Central memory CD8-positive, alpha-beta T cell (primary cell): ENCODE data around the gene MCAT.
"Not testable (repeated sequence)": the region's sequence is repeated elsewhere in the genome, so short reads cannot be mapped to it uniquely, and the experiment has no call there.

Source experiments
- ATAC-seq: fragments of 150-1000 bp; cut with Tn5 transposase; replicated peaks from 2 replicates; pipeline ENCODE4 v1.10.0; 2022; ENCODE audit warnings: mild to moderate bottlenecking, moderate FRiP score, moderate number of reproducible peaks; ENCODE audit not compliant: poor library complexity, severe bottlenecking; ENCODE audit errors: extremely low read depth
- DNase-seq, 2 donors: peaks; one replicate each; pipeline ENCODE4 v3.0.0; 2021; ENCODE audit warnings: low spot score in 2 of 2
- H3K27ac Mint-ChIP-seq: one replicate; pipeline ENCODE4 v1.8.0; 2022; ENCODE audit warnings: low read depth, mild to moderate bottlenecking, moderate library complexity, mixed read lengths
- H3K27me3 Mint-ChIP-seq: one replicate; pipeline ENCODE4 v1.8.0; 2022; ENCODE audit warnings: mixed read lengths
- H3K36me3 Mint-ChIP-seq: one replicate; pipeline ENCODE4 v1.8.0; 2022; ENCODE audit warnings: mild to moderate bottlenecking, moderate library complexity, mixed read lengths; ENCODE audit not compliant: insufficient read depth
- H3K4me1 Mint-ChIP-seq: one replicate; pipeline ENCODE4 v1.8.0; 2022; ENCODE audit warnings: mixed read lengths
- H3K4me3 Mint-ChIP-seq: one replicate; pipeline ENCODE4 v1.8.0; 2022; ENCODE audit warnings: mild to moderate bottlenecking, moderate library complexity, mixed read lengths
- H3K9me3 Mint-ChIP-seq: one replicate; pipeline ENCODE4 v1.8.0; 2022; ENCODE audit warnings: mixed read lengths

MCAT gene

DNA sequence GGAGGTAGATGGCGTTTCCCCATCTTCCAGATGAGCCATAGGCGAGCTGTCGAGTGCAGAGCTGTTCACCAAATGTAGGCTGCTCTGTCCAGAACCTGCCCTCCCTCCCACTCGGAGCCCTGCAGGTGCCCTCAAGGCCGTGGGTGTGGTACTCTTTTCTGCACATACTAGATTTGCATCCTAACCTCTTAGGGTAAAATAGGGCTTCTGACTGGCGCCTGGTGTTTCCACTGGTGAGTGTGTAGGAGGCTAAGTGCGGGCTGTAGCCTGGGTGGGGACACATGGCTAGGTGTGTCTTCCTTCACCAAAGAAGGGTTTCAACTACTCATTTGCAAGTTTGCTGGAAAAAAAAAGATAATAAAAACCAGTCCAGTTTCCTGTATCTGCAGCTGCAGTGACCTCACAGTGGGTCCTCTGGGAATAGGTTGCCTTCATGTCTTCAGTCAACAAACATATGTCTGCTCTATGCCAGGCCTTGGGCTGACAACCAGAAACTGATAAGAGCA is 24.2 kb downstream of the MCAT start:
- peaks cover 2% of the 10 kb centered on the region for H3K36me3 Mint-ChIP-seq
- H3K27me3 Mint-ChIP-seq = no peaks in the 10 kb centered on the region
- no peaks in the 10 kb centered on the region for H3K4me1 Mint-ChIP-seq
- no peak overlapping the region for H3K27ac Mint-ChIP-seq
- H3K4me3 Mint-ChIP-seq = no peak overlapping the region
- no peak for ATAC-seq
- no peak for DNase-seq
- H3K9me3 Mint-ChIP-seq = no peaks in the 10 kb centered on the region

DNA sequence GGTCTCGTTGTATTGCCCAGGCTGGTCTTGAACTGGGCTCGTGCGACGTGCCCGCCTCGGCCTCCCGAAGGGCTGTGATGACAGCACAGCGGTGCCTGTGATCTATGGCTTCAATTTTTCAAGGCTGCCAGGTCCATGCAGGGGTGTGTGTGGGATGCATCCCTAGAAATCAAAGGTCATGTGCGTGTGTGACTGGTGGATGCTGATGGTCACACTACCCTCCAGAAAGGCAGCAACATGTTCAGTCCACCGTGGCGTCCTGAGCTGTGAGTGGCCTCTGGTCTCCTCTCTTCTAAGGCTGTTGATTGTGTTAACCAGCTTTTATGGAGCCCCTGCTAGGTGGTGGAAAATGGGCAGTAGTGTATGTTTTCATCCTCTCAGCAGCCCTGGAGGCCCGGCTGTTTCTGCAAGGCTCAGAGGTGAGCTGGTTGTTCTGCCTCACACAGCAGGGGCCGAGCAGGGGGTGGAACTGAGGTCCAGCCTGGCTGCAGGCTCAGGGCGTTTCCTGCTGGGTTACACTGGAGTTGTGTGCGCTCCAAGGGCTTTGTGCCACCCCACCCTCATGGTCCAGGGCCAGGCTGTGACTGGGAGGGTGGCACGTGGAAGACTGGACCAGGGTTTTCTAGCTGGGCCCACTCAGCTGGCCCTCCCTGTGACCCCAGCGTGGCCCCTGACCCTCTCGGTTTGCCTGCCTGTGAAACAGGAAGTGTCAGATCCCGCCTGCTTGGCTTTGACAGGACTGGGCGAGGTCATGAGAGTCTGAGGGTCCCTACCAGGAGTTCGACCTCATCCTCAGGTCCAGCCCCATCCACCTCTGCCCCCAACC is 25.0 kb downstream of the MCAT start:
- no peaks in the 10 kb centered on the region for H3K4me1 Mint-ChIP-seq
- no peaks in the 10 kb centered on the region for H3K27me3 Mint-ChIP-seq
- no peak overlapping the region for H3K4me3 Mint-ChIP-seq
- no peak overlapping the region for H3K27ac Mint-ChIP-seq
- peaks cover 2% of the 10 kb centered on the region for H3K36me3 Mint-ChIP-seq
- H3K9me3 Mint-ChIP-seq = no peaks in the 10 kb centered on the region
- DNase-seq (no peak), ATAC-seq (no peak)

DNA sequence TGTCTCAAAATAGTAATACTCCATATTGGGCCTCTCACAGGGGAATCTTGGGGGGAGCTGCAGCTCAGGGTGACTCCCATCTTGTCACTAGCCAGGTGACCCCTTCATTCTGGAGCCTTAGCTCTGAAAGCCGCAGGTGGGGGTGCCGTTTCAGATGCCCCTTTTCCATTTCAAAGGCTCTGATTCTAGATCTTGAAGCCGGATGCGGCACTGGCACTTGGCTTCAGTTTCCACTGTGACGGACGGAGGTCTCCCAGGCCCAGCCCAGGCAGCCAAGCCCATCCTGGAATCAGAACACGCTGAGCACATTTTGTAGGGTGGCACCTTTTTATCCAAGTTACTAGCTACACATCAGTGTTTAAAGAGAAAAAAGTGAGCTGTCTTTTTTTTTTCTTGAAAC is 26.3 kb downstream of the MCAT start:
- Mint-ChIP-seq H3K4me3 (no peak overlapping the region), H3K4me1 (no peaks in the 10 kb centered on the region), H3K27ac (no peak overlapping the region), H3K27me3 (no peaks in the 10 kb centered on the region), H3K36me3 (peaks cover 2% of the 10 kb centered on the region), H3K9me3 (no peaks in the 10 kb centered on the region)
- ATAC-seq = no peak
- no peak for DNase-seq

DNA sequence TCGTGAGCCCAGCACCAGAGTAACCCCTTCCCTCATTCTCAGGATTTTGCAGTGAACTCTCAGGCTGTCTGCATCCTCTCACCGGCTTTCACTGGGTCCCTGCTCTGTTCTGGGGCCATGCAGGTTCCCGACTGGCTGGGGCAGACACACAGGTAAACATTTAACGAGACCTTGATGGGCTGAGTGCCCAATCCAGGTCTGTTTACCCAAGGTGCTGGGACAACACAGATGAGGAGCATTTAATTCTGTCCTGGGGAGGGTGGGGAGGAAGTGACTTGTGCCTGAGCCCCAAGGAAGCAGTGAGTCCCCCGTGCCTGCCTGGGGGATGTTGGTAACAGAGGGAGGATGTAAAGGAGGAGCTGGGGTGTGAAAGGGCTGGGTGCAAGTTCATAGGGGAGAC is 28.2 kb downstream of the MCAT start:
- DNase-seq (no peak), ATAC-seq (no peak)
- no peaks in the 10 kb centered on the region for H3K9me3 Mint-ChIP-seq
- H3K4me3 Mint-ChIP-seq = no peak overlapping the region
- H3K36me3 Mint-ChIP-seq = no peaks in the 10 kb centered on the region
- H3K27me3 Mint-ChIP-seq = no peaks in the 10 kb centered on the region
- H3K4me1 Mint-ChIP-seq = peaks cover 4% of the 10 kb centered on the region
- H3K27ac Mint-ChIP-seq = no peak overlapping the region

DNA sequence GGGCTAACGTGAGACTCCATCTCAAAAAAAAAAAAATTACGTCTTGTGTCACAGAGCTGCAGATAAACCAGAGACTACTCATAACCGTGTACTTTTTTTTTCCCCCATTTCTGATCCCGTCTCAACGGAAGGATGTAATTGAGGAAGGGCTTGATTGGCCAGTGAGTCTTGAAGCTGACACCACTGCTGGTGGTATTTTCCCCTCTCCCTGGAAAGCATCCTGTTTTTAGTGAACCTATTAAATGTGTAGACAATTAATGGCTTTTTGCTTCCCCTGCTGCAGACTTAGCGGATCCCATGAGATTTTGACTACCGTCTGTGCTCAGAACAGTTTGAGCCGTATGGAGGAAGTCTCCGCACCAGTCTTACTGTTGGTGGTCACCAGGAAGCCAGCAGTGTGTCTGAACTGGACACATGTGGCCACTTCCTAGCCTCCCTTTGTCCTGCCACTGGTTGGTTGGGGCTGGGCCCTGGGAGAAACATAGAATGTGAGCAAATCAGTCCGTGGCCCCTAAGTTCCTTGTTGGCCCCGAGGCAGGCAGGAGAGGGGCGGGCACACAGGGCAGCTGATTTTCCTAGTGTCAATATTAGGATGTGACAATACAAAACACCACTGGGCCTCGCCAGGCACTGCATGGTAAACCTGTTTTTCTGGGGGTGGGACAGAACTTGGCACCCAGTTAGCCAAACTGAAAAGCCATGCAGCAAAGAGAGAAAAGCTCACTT is 29.5 kb downstream of the MCAT start:
- no peaks in the 10 kb centered on the region for H3K27me3 Mint-ChIP-seq
- H3K4me3 Mint-ChIP-seq = no peak overlapping the region
- H3K36me3 Mint-ChIP-seq = no peaks in the 10 kb centered on the region
- peaks cover 4% of the 10 kb centered on the region for H3K4me1 Mint-ChIP-seq
- H3K9me3 Mint-ChIP-seq = no peaks in the 10 kb centered on the region
- DNase-seq = no peak
- H3K27ac Mint-ChIP-seq = no peak overlapping the region
- ATAC-seq = no peak

DNA sequence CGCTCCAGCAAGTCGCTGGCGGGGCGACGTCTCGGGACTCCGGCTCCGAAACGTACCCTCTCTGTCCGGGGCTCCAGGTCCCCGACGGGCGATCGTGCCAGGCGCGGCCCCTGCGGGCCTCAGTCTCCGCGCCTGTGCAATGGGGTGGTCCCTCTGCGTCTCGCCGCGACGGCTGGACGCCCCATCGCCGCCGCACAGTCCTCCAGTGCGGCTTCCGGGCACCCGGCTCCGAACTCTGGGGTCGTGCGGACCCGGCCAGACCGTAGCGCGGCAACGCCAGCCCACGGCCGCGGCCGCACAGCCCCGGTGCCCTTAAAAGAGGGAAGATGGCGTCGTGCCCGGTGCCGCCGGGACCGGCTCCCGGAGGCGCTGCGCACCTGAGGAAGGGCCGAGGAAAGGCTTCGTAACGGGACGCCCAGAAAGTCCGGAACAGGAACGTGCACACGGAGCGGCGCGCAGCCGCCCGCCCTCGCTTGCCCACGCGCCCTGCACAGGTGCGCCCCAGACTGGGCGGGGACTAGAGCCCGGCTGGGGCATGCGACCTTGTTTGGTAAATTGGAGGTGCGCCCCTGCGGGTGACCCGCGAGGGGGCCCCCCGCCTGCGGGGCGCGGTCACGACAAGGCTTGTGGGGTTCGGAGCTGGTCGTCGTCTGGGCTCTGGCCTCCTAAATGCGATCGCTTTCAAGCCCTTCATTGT is 32.1 kb downstream of the MCAT start:
- Mint-ChIP-seq H3K27ac (no peak overlapping the region), H3K4me3 (peak overlapping the region; percentile 69), H3K4me1 (peaks cover 4% of the 10 kb centered on the region), H3K27me3 (no peaks in the 10 kb centered on the region), H3K36me3 (no peaks in the 10 kb centered on the region), H3K9me3 (no peaks in the 10 kb centered on the region)
- DNase-seq (no peak), ATAC-seq (peak; percentile 75)

DNA sequence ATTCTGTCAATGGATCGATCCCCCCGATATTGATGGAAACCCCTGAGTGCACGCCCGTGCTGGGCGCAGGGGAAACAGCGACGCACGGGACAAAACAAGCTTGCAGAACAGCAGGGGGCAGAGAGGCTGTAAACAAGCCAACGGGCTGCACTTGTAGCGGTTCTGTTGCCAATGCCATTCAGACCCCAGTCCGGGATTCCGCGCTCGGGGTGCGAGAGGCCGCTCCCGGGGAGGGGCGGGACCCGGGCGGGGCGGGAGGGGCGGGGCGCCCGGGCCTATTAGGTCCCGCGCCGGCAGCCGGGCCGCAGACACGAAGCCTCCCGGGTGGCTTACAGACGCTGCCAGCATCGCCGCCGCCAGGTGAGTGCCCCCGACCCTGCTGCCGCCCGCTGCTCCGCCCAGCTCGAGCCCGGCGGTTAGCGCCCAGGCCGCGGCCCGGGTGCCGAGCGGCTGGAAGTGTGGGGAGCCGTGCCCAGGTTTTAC is 32.7 kb downstream of the MCAT start, which contains the start of gene BIK:
Gene BIK (plus strand): TSS at position 307 of the 483 bp plus-strand sequence. CDS start 13,273 bp downstream, outside the sequence.
- Mint-ChIP-seq H3K4me3 (peak within 1 kb of the TSS; percentile 69), H3K36me3 (no peaks in the 10 kb centered on the region), H3K27me3 (no peaks in the 10 kb centered on the region), H3K4me1 (peaks cover 4% of the 10 kb centered on the region), H3K27ac (no peak within 1 kb of the TSS), H3K9me3 (no peaks in the 10 kb centered on the region)
- ATAC-seq = peak; percentile 61
- peak in 1 of 2 donors; percentile 28 for DNase-seq

DNA sequence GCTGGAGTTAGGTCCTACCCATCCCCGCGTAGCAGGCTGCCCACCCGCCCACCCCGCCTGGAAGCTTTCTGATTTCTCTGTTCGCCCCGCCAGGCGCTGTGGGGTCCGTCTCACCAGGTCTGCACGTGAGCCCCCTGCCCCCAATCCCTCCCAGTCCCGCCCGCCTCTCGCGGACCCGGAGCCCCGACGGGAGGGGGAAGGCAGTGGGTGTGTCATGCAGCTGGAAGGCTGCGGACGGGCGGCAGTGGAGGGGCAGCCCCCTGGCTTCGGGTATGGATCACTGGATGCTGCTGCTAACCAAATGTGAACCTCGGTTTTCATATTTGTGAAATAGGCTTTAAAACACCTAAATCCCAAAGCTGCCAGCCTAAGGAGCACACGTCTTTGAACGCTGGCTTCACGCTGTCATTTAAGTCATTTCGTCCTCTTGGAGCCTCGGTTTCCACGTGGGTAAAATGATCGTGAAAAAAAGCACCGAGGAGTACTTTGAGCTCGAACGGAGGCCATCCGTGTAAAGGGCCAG is 33.2 kb downstream of the MCAT start:
- H3K36me3 Mint-ChIP-seq = no peaks in the 10 kb centered on the region
- ATAC-seq (no peak), DNase-seq (no peak)
- H3K27me3 Mint-ChIP-seq = no peaks in the 10 kb centered on the region
- peak overlapping the region; percentile 69 for H3K4me3 Mint-ChIP-seq
- H3K9me3 Mint-ChIP-seq = no peaks in the 10 kb centered on the region
- peaks cover 4% of the 10 kb centered on the region for H3K4me1 Mint-ChIP-seq
- H3K27ac Mint-ChIP-seq = no peak overlapping the region

DNA sequence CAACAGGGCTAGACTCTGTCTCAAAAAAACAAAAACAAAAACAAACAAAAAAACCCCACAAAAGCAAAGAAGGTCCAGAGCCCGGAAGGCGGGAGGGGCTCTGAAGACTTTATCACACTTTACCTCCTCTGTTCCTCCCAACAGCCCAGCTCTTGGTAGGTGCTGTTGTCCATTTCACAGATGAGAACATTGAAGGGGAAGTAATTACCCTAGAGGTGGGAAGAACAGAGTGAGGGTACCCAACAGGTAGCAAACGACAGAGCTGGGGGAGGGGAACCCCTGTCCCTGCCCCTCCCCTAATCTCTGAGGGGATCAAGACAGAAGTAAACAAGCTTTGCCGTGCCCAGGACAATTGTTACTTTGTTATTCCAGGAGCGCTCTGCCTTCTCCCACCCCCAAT is 33.7 kb downstream of the MCAT start:
- Mint-ChIP-seq H3K36me3 (no peaks in the 10 kb centered on the region), H3K27me3 (no peaks in the 10 kb centered on the region), H3K27ac (no peak overlapping the region), H3K4me3 (peak overlapping the region; percentile 13), H3K9me3 (no peaks in the 10 kb centered on the region), H3K4me1 (peaks cover 4% of the 10 kb centered on the region)
- ATAC-seq (no peak), DNase-seq (no peak)

DNA sequence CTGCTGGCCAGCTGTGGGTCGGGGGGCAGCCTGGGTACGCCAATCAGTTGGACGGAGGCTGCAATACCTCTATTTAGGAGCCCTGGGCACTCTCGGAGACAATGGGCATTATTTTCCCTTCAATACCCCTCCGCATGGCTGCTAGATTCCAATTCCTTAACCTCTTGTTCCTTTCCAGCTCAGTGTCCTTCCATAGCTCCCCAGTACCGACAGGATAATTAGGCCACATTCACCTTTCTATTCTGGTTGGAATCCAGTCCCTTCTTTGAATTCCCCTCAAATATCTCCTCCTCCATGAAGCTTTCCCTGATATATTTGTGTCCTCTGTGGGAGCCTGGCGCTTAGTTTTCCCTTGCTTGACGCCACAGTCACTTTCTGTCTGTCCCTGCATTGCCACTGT is 36.9 kb downstream of the MCAT start:
- H3K27ac Mint-ChIP-seq = no peak overlapping the region
- ATAC-seq (no peak), DNase-seq (no peak)
- peaks cover 12% of the 10 kb centered on the region for H3K4me1 Mint-ChIP-seq
- H3K36me3 Mint-ChIP-seq = no peaks in the 10 kb centered on the region
- H3K4me3 Mint-ChIP-seq = no peak overlapping the region
- no peaks in the 10 kb centered on the region for H3K27me3 Mint-ChIP-seq
- H3K9me3 Mint-ChIP-seq = no peaks in the 10 kb centered on the region

DNA sequence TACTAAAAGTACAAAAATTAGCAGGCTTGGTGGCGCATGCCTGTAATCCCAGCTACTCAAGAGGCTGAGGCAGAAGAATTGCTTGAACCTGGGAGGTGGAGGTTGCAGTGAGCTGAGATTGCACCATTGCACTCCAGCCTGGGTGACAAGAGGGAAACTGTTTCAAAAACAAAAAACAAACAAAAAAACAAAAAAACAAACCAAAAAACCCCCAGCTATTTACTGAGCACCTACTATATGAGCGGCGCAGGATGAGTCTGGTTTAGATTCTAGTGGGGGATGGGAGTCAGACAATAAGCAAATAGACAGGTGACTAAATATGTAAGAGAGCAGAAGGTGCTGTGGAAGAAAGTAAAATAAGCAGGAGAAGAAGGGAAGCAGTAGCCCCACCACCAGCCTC is 38.2 kb downstream of the MCAT start:
- not testable (repeated sequence) for DNase-seq, H3K9me3 Mint-ChIP-seq, H3K27ac Mint-ChIP-seq, H3K4me3 Mint-ChIP-seq, H3K36me3 Mint-ChIP-seq, H3K4me1 Mint-ChIP-seq, ATAC-seq, H3K27me3 Mint-ChIP-seq

DNA sequence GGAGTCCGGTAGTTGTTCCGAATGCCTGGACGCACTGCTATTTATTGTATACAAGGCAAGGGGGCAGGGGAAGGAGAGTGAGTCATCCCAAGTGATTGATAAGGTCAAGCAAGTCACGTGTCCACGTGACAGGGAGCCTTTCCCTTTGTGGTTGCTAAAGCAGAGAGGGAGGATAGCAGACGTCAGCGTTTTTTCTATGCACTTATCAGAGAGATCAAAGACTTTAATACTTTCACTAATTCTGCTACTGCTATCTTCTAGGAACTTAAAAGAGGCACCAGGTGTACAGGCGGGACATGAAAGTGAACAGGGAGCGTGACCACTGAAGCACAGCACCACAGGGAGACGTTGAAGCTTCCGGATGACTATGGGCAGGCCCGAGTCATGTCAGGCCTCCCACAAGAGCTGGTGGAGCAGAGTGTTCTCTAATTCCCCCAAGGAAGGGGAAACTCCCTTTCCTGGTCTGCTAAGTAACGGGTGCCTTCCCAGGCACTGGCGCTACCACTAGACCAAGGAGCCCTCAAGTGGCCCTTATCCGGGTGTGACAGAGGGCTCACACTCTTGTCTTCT is 39.1 kb downstream of the MCAT start:
- not testable (repeated sequence) for H3K4me1 Mint-ChIP-seq, ATAC-seq, H3K36me3 Mint-ChIP-seq, H3K9me3 Mint-ChIP-seq, DNase-seq, H3K27me3 Mint-ChIP-seq, H3K4me3 Mint-ChIP-seq, H3K27ac Mint-ChIP-seq
